IMR-90 (cell line): ENCODE data around the gene RAD51B. TPM values are rescaled to one million over a fixed set of nuclear protein-coding genes. Genes with fewer than 3 reads are reported as not detected.

Experiments used
- MAFK ChIP-seq: IDR thresholded peaks from 2 replicates; pipeline ENCODE4 v1.6.1; 2012; ENCODE audit warnings: low read depth, low read length, improper control_type of control experiment
- NFE2L2 ChIP-seq: fragments of 150-350 bp; IDR thresholded peaks from 2 replicates; pipeline ENCODE4 v1.6.1; 2016; ENCODE audit warnings: low read depth, mild to moderate bottlenecking, low read length
- RCOR1 ChIP-seq: IDR thresholded peaks from 2 replicates; pipeline ENCODE4 v1.6.1; 2012; ENCODE audit warnings: mild to moderate bottlenecking, low read length, improper control_type of control experiment; ENCODE audit not compliant: insufficient replicate concordance
- RFX5 ChIP-seq: IDR thresholded peaks from 2 replicates; pipeline ENCODE4 v1.8.0; 2012; ENCODE audit warnings: low read depth, mild to moderate bottlenecking, low read length, moderate library complexity
- polyA plus RNA-seq, 3 experiments: library from polyadenylated mRNA; depleted of rRNA; stranded (reverse); fragments of >200 nt; gene quantifications; 2 replicates each; pipeline ENCODE4 v1.2.3, GENCODE V29; 2012; ENCODE audit warnings: low replicate concordance in 1 of 3
- total RNA-seq: library from RNA; depleted of rRNA; stranded (reverse); fragments of >200 nt; gene quantifications from 2 replicates; pipeline ENCODE4 v1.2.3, GENCODE V29; 2012

Gene RAD51B
- total and polyA plus RNA-seq, 2 of the 4 experiments (the other 2 are of a cell fraction) = 5.1 to 18.8 TPM

DNA sequence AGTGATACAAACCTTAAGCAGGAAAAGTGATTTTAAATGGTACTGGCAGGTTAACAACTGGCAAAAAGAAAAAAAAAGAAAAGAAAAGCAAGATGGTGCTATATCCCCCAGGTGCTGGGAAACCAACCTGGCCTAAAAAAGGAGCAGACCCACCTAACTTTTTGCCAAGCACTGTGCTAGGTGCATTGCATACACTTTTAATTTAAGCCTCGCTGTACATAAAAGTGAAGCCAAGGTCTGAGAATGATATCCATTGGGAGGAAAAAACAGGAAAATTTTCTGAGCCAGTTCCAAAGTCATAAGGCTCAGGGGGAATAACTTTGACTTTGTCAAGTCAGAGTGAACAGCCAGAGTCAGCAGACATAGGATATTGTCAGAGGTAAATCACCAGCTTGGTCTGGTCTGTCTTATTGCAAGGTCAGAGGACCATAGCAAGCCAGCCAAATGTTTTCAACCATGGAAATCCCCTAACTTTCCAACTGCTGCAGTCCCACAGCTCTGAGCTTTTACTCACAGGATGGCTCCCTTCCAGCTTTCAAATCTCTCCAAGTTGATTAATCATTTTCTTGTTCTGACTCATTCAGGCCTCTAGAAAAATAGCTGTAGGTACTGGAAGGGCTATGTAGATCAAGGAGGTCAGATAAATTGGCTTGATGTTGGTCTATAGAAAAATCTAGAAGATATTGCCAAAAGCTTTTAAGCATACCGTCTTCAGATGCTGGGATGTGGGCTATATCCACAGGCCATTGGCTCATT, 412.9 kb downstream of the RAD51B start (continued):
- TF ChIP-seq NFE2L2 (peak; percentile 84), RFX5 (no peak), MAFK (peak; percentile 63), RCOR1 (no peak)
